GM19372 (cell line): Measurements from ENCODE around the gene UNC79.

Experiments
- ATAC-seq: cut with Tn5 transposase; IDR thresholded peaks from one replicate; pipeline ENCODE4 v1.9.1; 2021; ENCODE audit warnings: mild to moderate bottlenecking, low read depth, moderate library complexity; ENCODE audit not compliant: unreplicated experiment

The UNC79 gene

DNA sequence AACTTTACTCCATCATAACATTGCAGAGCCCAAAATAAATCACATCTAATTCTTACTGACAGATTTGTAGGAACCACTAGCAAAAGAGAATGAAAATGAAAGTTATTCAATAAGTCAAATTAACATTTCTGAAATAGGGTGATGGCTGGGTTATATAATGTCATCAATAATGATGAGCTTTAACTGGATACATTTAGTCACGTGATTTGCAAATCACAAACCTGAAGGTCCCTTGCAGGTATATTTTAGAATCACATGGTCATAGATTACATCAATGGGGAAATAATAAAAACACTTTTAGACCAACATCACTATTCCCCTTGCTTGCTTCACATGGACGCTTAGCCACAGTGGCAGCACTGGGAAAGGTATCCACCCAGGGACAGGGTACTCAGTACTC lies 270.8 kb downstream of the UNC79 start:
- ATAC-seq: no peak

- ATAC-seq: no peak
These were observed 272.2 kb downstream of the UNC79 start for GRCh38 chr14:93702946-93703345.

- ATAC-seq: no peak
These were observed 273.2 kb downstream of the UNC79 start for GRCh38 chr14:93703941-93704340.

DNA sequence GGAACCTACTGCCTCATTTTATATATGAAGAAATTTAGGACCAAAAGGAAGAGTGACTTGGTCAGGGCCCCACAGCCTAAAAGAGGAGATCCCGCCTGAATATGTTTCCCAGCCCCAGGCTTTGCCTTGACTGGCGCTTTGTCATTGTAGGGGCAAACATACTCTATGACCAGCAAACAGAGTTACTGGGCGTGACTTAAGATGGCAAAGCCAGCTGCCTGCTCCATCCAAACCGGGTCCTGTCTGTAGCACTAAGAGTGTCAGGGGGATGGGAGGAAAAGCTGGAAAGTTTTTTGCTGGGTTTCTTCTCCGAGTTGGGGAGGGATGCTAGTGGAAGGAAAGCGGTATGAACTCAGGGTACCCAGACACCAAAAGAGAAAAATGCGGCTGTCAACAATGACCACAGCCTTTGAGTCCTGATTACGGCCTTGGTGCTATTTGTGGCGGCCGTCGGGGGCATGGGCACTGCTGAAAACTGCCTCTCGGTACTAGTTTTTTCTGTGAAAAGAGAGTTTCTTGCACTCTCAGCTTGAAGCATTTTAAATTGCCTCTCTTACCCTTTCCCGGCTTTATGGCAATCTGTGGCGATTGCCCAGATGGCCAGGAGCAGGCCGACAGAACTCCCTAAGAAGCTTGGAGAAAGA lies 274.9 kb downstream of the UNC79 start:
- ATAC-seq: no peak

- no peak for ATAC-seq
These were observed 275.7 kb downstream of the UNC79 start for GRCh38 chr14:93706360-93706955.

DNA sequence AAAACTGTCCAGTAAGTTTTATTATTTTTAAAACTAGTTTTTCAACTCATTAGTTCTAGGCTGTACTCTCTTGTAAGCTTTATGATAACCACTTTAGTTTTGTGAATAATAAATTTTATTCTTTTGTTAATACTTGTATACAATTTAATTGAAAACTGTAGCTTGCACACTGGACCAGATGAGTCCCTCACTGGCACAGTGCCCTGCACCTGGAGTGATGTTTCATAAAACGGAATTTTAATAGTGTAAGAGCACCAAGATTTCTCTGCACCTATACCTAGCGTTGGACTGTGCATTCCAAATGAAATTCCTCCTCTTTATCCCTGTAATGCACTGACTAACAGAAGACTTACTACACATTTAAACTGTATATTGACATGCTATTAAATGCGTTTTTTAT lies 276.7 kb downstream of the UNC79 start:
- ATAC-seq: no peak

DNA sequence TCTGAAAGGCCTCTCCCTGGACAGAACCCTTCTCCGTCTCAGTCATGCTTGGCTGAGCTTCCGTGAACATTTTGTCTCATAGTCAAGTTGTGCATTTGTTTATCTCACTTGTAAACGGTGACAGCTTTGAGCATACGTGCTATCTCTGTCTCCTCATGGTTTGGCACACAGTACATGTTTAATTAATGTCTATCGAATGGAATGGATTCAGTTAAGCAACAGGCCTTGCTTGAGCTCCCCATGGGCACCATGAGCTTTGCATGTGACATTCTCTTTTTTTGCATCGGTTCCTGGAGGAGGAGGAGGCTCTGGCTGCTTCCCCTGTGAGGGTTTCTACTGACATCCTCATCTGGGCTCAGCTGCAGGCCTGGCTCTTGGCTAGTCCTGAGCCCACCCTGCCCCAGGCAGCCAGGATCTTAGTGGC lies 277.6 kb downstream of the UNC79 start:
- ATAC-seq: no peak

DNA sequence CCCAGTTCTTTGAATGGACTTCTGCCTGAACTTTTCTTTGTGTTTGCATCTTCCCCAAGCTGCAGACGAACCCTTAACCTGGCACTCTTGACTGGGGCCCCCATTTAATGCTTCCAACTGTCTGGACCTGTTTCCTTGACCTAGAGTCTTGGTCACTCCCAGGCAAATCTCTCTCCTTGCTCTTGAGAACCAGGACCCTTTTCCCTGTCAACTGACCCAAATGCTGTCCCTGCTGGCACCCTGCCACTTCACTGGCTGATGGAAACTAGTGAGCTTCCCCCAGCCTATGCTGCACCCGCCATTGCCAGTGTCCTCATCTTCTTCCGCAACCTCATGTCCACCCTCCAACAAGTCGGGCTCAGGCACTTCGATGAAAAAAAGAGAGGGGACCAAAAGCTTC lies 278.1 kb downstream of the UNC79 start:
- no peak for ATAC-seq

- no peak for ATAC-seq
These were observed 278.5 kb downstream of the UNC79 start for GRCh38 chr14:93709249-93709648.

- no peak for ATAC-seq
These were observed 281.5 kb downstream of the UNC79 start for GRCh38 chr14:93712079-93712837.

DNA sequence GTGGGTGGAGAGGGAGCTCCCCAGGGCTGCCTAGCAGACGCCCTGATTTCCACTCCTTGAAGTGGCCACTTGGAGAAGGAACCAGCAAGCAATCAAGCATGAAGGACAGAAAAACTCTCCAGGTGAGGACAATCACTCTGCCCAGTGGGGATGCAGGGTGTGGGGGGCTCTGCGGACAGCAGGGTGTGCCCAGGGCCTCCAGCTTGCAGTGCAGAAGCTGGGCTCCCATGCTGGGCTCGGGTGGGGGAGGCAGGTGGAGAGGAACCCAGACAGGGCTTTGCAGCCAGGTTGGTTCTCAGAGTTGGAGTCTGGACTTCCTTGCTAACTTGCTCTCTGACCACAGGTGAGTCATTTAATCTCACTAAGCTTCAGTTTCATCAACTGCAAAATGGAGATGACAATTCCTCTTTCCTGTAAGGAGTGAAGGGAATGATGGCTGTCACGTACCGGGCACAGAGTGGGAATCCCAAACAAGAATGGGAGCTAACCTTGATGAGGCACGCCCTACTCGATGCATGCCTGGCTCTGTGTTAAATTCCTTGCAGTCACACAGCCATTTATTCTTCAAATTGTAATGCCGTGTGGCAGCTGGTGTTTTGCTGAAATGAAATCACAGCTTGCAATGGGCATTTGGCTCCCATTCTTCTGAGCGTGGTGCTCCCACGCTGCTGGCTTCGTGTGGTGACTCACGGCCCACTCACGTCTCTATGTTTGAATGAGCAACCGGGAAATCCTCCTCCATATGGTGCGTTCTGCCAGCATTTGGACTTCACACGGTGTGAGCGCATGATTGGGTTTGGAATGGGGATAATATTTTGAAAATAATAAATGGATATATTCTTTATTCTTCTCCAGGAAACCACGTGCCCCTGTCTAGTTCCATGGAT lies 282.3 kb downstream of the UNC79 start:
- no peak for ATAC-seq

- no peak for ATAC-seq
These were observed 283.1 kb downstream of the UNC79 start for GRCh38 chr14:93713726-93714405.

- no peak for ATAC-seq
These were observed 283.9 kb downstream of the UNC79 start for GRCh38 chr14:93714605-93715004.

DNA sequence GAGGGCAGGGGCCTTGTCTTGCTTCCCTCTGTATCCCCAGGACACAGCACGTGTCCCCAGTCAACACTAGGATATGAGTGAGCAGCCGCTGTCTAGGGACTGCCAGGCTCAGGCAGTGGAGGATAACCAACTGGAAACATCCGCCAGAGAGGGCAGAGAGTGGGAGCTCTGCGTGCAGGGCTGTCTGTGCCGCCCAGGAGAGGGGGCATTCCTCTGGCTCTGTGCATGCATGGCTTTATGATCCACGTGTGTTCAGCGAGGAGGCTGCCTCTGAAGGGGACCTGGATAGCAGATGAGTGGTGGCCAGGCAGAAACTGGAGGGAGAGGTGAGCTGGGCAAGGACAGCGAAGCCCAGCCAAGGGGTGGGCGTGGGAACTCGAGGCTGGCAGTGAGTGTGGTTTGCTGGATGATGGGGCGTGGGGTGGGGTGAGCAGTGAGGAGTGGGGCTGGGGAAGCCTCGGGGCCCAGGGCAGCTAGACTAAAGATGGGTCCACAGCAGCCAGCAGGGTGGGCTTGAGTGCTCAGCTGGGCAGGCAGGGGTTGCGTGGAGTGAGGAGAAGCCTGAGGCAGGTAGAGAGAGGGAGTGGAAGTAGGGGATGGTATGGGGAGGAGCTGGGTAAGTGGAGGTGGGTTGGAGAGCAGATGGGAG lies 284.7 kb downstream of the UNC79 start:
- ATAC-seq: no peak

- no peak for ATAC-seq
These were observed 285.4 kb downstream of the UNC79 start for GRCh38 chr14:93716002-93716745.

GRCh38 chr14:93716746-93717667 lies 286.3 kb downstream of the UNC79 start:
- ATAC-seq: no peak

DNA sequence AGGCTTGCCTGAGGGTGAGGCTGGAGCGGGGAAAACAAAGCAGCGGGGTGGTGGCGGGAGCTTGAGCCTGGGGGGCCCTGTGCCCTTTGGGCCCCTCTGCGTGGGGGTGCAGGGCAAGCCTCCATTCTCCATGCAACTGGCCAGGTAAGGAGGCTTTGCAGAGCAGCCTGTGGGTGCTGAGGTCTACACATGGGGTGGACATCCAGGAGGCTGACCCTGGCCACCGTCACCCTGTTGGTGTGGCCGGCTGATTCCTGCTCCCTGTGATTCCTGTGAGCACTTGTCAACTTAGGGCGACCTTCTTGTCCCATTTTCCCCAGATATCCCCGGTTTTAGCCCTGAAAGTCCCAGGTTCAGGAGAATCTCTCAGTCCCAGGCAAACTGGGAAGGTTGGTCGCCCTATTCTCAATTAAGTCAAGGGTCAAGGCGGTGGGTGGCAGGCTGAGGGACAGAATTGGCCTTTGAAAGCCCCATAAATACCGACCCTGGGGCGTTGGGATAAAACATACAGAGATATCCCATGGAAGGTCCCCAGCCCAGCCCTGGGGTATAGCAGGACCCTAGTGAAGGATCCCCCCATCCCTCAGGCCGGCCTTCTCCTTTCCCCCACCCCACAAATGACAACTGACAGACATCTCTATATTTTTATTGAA lies 287.1 kb downstream of the UNC79 start:
- no peak for ATAC-seq

DNA sequence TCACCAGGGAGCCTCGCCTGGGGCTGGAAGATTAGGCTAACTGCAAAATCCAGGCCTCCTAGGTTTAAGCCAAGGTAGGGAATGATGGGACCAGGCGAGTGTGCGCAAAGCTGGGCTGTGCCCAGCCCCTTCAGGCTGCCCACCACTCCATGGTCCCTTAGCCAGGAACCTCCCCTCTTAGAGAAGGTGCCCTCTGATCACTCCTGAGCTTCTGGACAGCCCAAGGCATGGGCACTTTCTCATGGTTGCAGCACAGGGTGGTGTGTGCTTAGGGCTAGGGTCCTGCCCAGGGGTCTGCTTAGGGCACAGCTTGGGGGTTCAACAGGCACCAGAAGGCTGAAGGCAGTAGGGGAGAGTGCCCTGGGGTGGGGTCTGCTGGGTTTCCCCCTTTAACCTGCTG lies 288.5 kb downstream of the UNC79 start:
- no peak for ATAC-seq
